ENCODE results near the gene NKD2.

The NKD2 gene

DNA sequence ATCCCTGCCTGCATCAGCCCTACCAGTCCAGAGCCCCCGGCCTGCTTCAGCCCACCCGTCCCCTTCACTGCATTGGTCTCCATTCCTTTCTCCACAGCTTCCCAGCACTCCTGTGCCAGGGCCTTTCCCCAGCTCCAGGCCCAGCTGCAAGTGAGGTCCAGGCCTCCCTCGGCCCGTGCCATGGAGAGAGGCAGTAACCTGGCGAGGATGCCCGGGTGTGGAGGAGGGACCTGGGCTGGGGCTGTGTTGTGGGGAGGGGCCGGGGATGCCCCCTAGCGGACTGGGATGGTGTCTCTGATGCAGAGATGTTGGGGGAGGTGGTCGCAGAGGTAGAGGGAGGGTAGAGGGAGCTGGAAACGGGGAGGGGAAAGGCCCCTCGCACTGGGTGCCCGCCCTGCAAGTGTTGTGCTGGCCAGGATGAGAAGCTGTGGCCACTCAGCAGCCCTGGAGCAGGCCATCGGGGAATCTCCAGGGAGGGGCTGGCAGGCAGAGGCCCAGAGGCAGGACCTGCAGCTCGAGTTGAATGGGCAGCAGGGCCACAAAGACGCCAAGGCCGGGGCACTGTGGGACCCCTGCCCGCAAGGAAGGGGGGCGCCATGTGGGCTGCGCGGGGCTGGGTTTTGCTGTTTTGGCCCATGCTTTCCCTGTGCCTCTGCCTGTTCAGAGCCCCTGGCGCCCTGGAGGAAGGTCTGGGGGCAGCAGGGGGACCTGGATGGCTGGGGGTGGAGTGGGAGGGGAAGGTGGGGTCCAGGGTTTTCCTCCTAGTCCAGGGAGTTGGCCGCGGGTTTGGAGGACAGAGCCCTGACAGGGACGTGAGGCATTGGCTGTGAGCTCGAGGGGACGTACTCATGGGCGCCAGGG is 26.0 kb upstream of the NKD2 start:
- peak; percentile 56 for DNase-seq
- Histone ChIP-seq H3K4me1 (peaks cover 8% of the 10 kb centered on the region), H3K4me3 (ENCODE audit: low read depth, low read length) (no peak overlapping the region), H3K9me3 (no peaks in the 10 kb centered on the region; the same call in 1 of the 2 replicates), H3K36me3 (no peaks in the 10 kb centered on the region), H3K27me3 (peaks cover 5% of the 10 kb centered on the region; the same call in 1 of the 2 replicates)
- TF ChIP-seq CTCF (IDR thresholded peaks at IDR 0.05; ENCODE audit: low read depth, low read length) = peak; percentile 49

DNA sequence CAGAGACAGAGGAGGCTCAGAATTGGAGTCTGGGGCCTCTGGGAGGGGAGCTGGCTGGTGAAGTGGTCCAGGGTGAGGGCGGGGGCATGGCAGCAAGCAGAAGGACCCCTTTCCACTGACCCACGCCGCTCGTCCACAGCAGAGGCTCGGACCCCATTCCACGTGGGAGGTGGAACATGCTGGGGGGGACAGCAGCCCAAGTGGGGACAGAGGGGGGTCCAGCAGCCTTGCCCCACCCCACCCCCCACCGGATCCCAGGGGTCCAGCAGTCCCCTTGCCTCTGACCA is 25.4 kb upstream of the NKD2 start:
- no peak for DNase-seq
- Histone ChIP-seq H3K36me3 (no peaks in the 10 kb centered on the region), H3K4me3 (ENCODE audit: low read depth, low read length) (no peak overlapping the region), H3K27me3 (peaks cover 5% of the 10 kb centered on the region; the same call in 1 of the 2 replicates), H3K9me3 (no peaks in the 10 kb centered on the region; the same call in 1 of the 2 replicates), H3K4me1 (peaks cover 4% of the 10 kb centered on the region)
- TF ChIP-seq CTCF (IDR thresholded peaks at IDR 0.05; ENCODE audit: low read depth, low read length) = no peak

DNA sequence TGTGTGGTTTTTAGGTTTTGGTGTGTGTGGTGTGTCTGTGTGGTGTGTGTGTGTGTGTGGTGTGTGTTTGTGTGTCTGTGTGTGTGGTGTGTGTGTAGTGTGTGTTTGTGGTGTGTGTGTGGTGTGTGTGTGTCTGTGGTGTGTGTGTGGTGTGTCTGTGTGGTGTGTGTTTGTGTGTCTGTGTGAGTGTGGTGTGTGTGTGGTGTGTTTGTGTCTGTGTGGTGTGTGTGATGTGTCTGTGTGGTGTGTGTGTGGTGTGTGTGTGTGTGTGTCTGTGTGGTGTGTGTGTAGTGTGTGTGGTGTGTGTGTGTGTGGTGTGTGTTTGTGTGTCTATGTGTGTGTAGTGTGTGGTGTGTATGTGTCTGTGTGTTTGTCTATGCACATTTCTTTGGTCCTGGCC is 25.0 kb upstream of the NKD2 start:
- H3K36me3 ChIP-seq = no peaks in the 10 kb centered on the region
- peaks cover 5% of the 10 kb centered on the region; the same call in 1 of the 2 replicates for H3K27me3 ChIP-seq
- H3K4me3 ChIP-seq (ENCODE audit: low read depth, low read length) = no peak overlapping the region
- H3K4me1 ChIP-seq = peaks cover under 1% of the 10 kb centered on the region; the same call in 1 of the 2 replicates
- no peak for DNase-seq
- H3K9me3 ChIP-seq = no peaks in the 10 kb centered on the region; the same call in none of the 2 replicates
- no peak for TF ChIP-seq CTCF (IDR thresholded peaks at IDR 0.05; ENCODE audit: low read depth, low read length)

DNA sequence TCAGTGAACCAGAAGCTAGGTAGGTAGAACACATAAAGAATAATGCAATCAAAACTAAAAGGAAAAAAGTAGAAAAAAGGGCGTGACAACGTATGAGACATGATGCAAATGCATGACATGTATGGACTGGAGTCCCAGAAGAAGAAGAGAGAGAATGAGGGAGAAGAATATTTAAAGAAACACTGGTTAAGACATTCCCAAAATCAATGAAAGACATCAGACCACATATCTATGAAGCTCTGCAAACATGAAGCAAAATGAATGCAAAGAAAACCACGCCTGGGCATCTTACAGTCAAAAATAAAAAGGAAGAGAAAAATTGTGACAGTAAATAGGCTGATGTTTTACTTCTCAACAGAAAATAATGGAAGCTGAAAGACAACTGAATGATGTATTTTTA is 23.8 kb upstream of the NKD2 start:
- Histone ChIP-seq H3K27me3 (peaks cover 5% of the 10 kb centered on the region; the same call in 1 of the 2 replicates), H3K36me3 (no peaks in the 10 kb centered on the region), H3K4me1 (no peaks in the 10 kb centered on the region), H3K4me3 (ENCODE audit: low read depth, low read length) (no peak overlapping the region), H3K9me3 (no peaks in the 10 kb centered on the region; the same call in none of the 2 replicates)
- no peak for DNase-seq
- no peak for TF ChIP-seq CTCF (IDR thresholded peaks at IDR 0.05; ENCODE audit: low read depth, low read length)

DNA sequence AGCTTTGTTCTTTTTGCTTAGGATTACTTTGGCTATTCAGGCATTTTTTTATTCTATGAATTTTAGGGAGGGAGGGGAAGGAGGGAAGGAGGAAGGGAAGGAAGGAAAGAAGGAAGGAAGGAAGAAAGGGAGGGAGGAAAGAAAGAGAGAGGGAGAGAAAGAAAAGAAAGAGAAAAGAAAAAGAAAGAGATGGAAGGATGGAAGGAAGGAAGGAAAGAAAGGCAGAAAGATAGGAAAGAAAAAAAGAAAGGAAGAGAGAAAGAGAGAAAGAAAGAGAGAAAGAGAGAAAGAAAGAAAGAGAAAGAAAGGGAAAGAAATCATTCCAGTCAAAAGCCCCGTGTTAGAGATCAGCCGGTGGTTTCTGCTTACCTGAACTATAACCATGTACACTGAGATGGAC is 20.8 kb upstream of the NKD2 start:
- DNase-seq = no peak
- Histone ChIP-seq H3K36me3 (no peaks in the 10 kb centered on the region), H3K27me3 (peaks cover 5% of the 10 kb centered on the region; the same call in 1 of the 2 replicates), H3K9me3 (no peaks in the 10 kb centered on the region; the same call in none of the 2 replicates), H3K4me1 (no peaks in the 10 kb centered on the region), H3K4me3 (ENCODE audit: low read depth, low read length) (no peak overlapping the region)
- TF ChIP-seq CTCF (IDR thresholded peaks at IDR 0.05; ENCODE audit: low read depth, low read length) = no peak

- Histone ChIP-seq H3K4me1 (no peaks in the 10 kb centered on the region), H3K9me3 (no peaks in the 10 kb centered on the region; the same call in none of the 2 replicates), H3K27me3 (peaks cover 5% of the 10 kb centered on the region; the same call in 1 of the 2 replicates), H3K36me3 (no peaks in the 10 kb centered on the region), H3K4me3 (ENCODE audit: low read depth, low read length) (no peak overlapping the region)
- DNase-seq = no peak
- no peak for TF ChIP-seq CTCF (IDR thresholded peaks at IDR 0.05; ENCODE audit: low read depth, low read length)
Measured at GRCh38 chr5:988322-988721, 20.3 kb upstream of the NKD2 start.

All from BE2C (cell line).